BLaER1 treated with 17β-estradiol and CSF1 and Interleukin-3, amounts not matched to agents 10 nM and 100 nM (cell line): Measurements from ENCODE around the gene CPNE5.

Source experiments
- H3K27ac ChIP-seq, 11 experiments: shearing (Covaris generic); formaldehyde crosslinking; 2 replicates each; pipeline ENCODE4 v1.8.1; 2022
- H3K27me3 ChIP-seq, 11 experiments: shearing (Covaris generic); formaldehyde crosslinking; 2 replicates each; pipeline ENCODE4 v1.8.1; 2022
- H3K36me3 ChIP-seq, 11 experiments: shearing (Covaris generic); formaldehyde crosslinking; 2 replicates each; pipeline ENCODE4 v1.8.1; 2022
- H3K4me1 ChIP-seq, 10 experiments: shearing (Covaris generic); formaldehyde crosslinking; 2 replicates each; pipeline ENCODE4 v1.8.1; 2022
- H3K4me2 ChIP-seq, 11 experiments: shearing (Covaris generic); formaldehyde crosslinking; 2 replicates each; pipeline ENCODE4 v1.8.1; 2022
- H3K4me3 ChIP-seq, 10 experiments: shearing (Covaris generic); formaldehyde crosslinking; 2 replicates each; pipeline ENCODE4 v1.8.1; 2022
- H3K9ac ChIP-seq, 11 experiments: shearing (Covaris generic); formaldehyde crosslinking; 2 replicates each; pipeline ENCODE4 v1.8.1; 2022
- H3K9me3 ChIP-seq, 11 experiments: shearing (Covaris generic); formaldehyde crosslinking; replicated peaks in 1 of 11; 2 replicates each; pipeline ENCODE4 v1.8.1; 2022
- H4K20me1 ChIP-seq, 11 experiments: shearing (Covaris generic); formaldehyde crosslinking; 2 replicates each; pipeline ENCODE4 v1.8.1; 2022
- Cebpa-rat ChIP-seq, 11 experiments: shearing (Covaris generic); IDR thresholded peaks; 2 replicates each; pipeline ENCODE4 v1.8.1; 2022

Gene CPNE5

GRCh38 chr6:36781669-36782068 is 57.6 kb downstream of the CPNE5 start:
- peak overlapping the region in 3 of 11 experiments; percentile 2 to 26 (median 7); a peak in 4 of 22 replicates for H3K27ac ChIP-seq

GRCh38 chr6:36780442-36781177 is 58.6 kb downstream of the CPNE5 start:
- peaks cover 29 to 47% (median 35%) of the 10 kb centered on the region in 10 experiments for H3K4me1 ChIP-seq
- peak overlapping the region in 2 of 11 experiments; percentile 2 to 26; a peak in 1 of 22 replicates for H3K27ac ChIP-seq
- H3K9ac ChIP-seq = peak overlapping the region in 5 of 11 experiments; percentile 30 to 49 (median 38); a peak in 4 of 22 replicates
- no peak overlapping the region; a peak in 1 of 20 replicates for H3K4me3 ChIP-seq
- H3K36me3 ChIP-seq = no peaks in the 10 kb centered on the region
- peak overlapping the region; percentile 46 to 85 (median 80) for H3K4me2 ChIP-seq
- no peaks in the 10 kb centered on the region for H3K9me3 ChIP-seq
- peaks cover 23 to 79% (median 61%) of the 10 kb centered on the region in 11 experiments; a peak in 21 of 22 replicates for H3K27me3 ChIP-seq
- peaks cover 0 to 17% (median 10%) of the 10 kb centered on the region in 11 experiments; a peak in 10 of 22 replicates for H4K20me1 ChIP-seq
- TF ChIP-seq Cebpa-rat (IDR thresholded peaks at IDR 0.05) = 0 out of 22 replicates have a peak, but pooled peaks of 1 of the 11 experiments have one; percentile 16

More at GRCh38 chr6:36781669-36782068, 57.6 kb downstream of the CPNE5 start:
- Histone ChIP-seq H3K36me3 (no peaks in the 10 kb centered on the region), H4K20me1 (peaks cover 0 to 17% (median 10%) of the 10 kb centered on the region in 11 experiments; a peak in 10 of 22 replicates), H3K4me1 (peaks cover 29 to 47% (median 35%) of the 10 kb centered on the region in 10 experiments), H3K4me3 (0 out of 20 replicates have a peak overlapping the region, but pooled peaks of 1 of the 10 experiments have one; percentile 1), H3K9ac (peak overlapping the region in 9 of 11 experiments; percentile 7 to 51 (median 38); a peak in 12 of 22 replicates), H3K9me3 (no peaks in the 10 kb centered on the region), H3K27me3 (peaks cover 15 to 68% (median 53%) of the 10 kb centered on the region in 11 experiments; a peak in 21 of 22 replicates), H3K4me2 (peak overlapping the region; percentile 46 to 85 (median 80))
- TF ChIP-seq Cebpa-rat (IDR thresholded peaks at IDR 0.05) = no peak

GRCh38 chr6:36779227-36779626 is 60.0 kb downstream of the CPNE5 start:
- peaks cover 29 to 47% (median 35%) of the 10 kb centered on the region in 10 experiments for H3K4me1 ChIP-seq
- TF ChIP-seq Cebpa-rat (IDR thresholded peaks at IDR 0.05) = no peak
- H3K4me3 ChIP-seq = no peak overlapping the region
- no peak overlapping the region for H3K27ac ChIP-seq
- peak overlapping the region in 3 of 11 experiments; percentile 75 to 80 (median 80); a peak in 2 of 22 replicates for H3K4me2 ChIP-seq
- H3K27me3 ChIP-seq = peaks cover 23 to 87% (median 68%) of the 10 kb centered on the region in 11 experiments
- no peaks in the 10 kb centered on the region for H3K36me3 ChIP-seq
- no peaks in the 10 kb centered on the region for H3K9me3 ChIP-seq
- peaks cover 0 to 17% (median 10%) of the 10 kb centered on the region in 11 experiments; a peak in 10 of 22 replicates for H4K20me1 ChIP-seq
- H3K9ac ChIP-seq = no peak overlapping the region

GRCh38 chr6:36777801-36778200 is 61.4 kb downstream of the CPNE5 start:
- no peak for TF ChIP-seq Cebpa-rat (IDR thresholded peaks at IDR 0.05)
- no peak overlapping the region for H3K27ac ChIP-seq
- H3K9me3 ChIP-seq = no peaks in the 10 kb centered on the region
- no peak overlapping the region for H3K9ac ChIP-seq
- H3K36me3 ChIP-seq = no peaks in the 10 kb centered on the region
- no peak overlapping the region for H3K4me3 ChIP-seq
- H3K4me2 ChIP-seq = peak overlapping the region in 4 of 11 experiments; percentile 22 to 54 (median 40); a peak in 6 of 22 replicates
- peaks cover 32 to 47% (median 40%) of the 10 kb centered on the region in 10 experiments for H3K4me1 ChIP-seq
- H3K27me3 ChIP-seq = peaks cover 23 to 82% (median 65%) of the 10 kb centered on the region in 11 experiments
- peaks cover 0 to 17% (median 10%) of the 10 kb centered on the region in 11 experiments; a peak in 10 of 22 replicates for H4K20me1 ChIP-seq

- H3K4me1 ChIP-seq = peaks cover 24 to 49% (median 40%) of the 10 kb centered on the region in 10 experiments
- H3K4me2 ChIP-seq = no peak overlapping the region
- H4K20me1 ChIP-seq = peaks cover 0 to 13% (median 0%) of the 10 kb centered on the region in 11 experiments; a peak in 4 of 22 replicates
- H3K27ac ChIP-seq = no peak overlapping the region
- no peak overlapping the region for H3K4me3 ChIP-seq
- no peak overlapping the region for H3K9ac ChIP-seq
- no peaks in the 10 kb centered on the region for H3K9me3 ChIP-seq
- TF ChIP-seq Cebpa-rat (IDR thresholded peaks at IDR 0.05) = no peak
- H3K36me3 ChIP-seq = no peaks in the 10 kb centered on the region
- H3K27me3 ChIP-seq = peaks cover 27 to 82% (median 61%) of the 10 kb centered on the region in 11 experiments
These were observed 63.1 kb downstream of the CPNE5 start for GRCh38 chr6:36776167-36776566.

GRCh38 chr6:36774331-36774730 is 64.9 kb downstream of the CPNE5 start:
- Histone ChIP-seq H3K4me2 (no peak overlapping the region), H3K27me3 (peaks cover 22 to 71% (median 47%) of the 10 kb centered on the region in 11 experiments), H3K9ac (no peak overlapping the region), H3K4me1 (peaks cover 29 to 50% (median 42%) of the 10 kb centered on the region in 10 experiments), H3K27ac (no peak overlapping the region), H3K9me3 (no peaks in the 10 kb centered on the region), H4K20me1 (peaks cover 0 to 28% (median 3%) of the 10 kb centered on the region in 11 experiments; a peak in 8 of 22 replicates), H3K36me3 (no peaks in the 10 kb centered on the region), H3K4me3 (no peak overlapping the region)
- no peak for TF ChIP-seq Cebpa-rat (IDR thresholded peaks at IDR 0.05)

GRCh38 chr6:36772397-36772796 is 66.8 kb downstream of the CPNE5 start:
- no peak for TF ChIP-seq Cebpa-rat (IDR thresholded peaks at IDR 0.05)
- Histone ChIP-seq H3K4me2 (peak overlapping the region in 10 of 11 experiments; percentile 6 to 98 (median 82); a peak in 19 of 22 replicates), H3K27ac (peak overlapping the region in 1 of 11 experiments; percentile 15; a peak in 2 of 22 replicates)

GRCh38 chr6:36771145-36771544 is 68.1 kb downstream of the CPNE5 start:
- H3K4me1 ChIP-seq = peaks cover 45 to 75% (median 70%) of the 10 kb centered on the region in 10 experiments
- H3K36me3 ChIP-seq = no peaks in the 10 kb centered on the region
- peak overlapping the region in 10 of 11 experiments; percentile 62 to 98 (median 82); a peak in 20 of 22 replicates for H3K4me2 ChIP-seq
- H3K9ac ChIP-seq = no peak overlapping the region
- peaks cover 10 to 43% (median 20%) of the 10 kb centered on the region in 11 experiments; a peak in 20 of 22 replicates for H3K27me3 ChIP-seq
- H4K20me1 ChIP-seq = peaks cover 0 to 31% (median 8%) of the 10 kb centered on the region in 11 experiments; a peak in 8 of 22 replicates
- no peaks in the 10 kb centered on the region for H3K9me3 ChIP-seq
- TF ChIP-seq Cebpa-rat (IDR thresholded peaks at IDR 0.05) = no peak
- H3K27ac ChIP-seq = no peak overlapping the region
- H3K4me3 ChIP-seq = no peak overlapping the region

More at GRCh38 chr6:36772397-36772796, 66.8 kb downstream of the CPNE5 start:
- peaks cover 0 to 31% (median 8%) of the 10 kb centered on the region in 11 experiments; a peak in 8 of 22 replicates for H4K20me1 ChIP-seq
- peaks cover 12 to 53% (median 31%) of the 10 kb centered on the region in 11 experiments; a peak in 21 of 22 replicates for H3K27me3 ChIP-seq
- no peaks in the 10 kb centered on the region for H3K9me3 ChIP-seq
- H3K36me3 ChIP-seq = no peaks in the 10 kb centered on the region
- H3K9ac ChIP-seq = peak overlapping the region in 2 of 11 experiments; percentile 22 to 41; a peak in 3 of 22 replicates
- no peak overlapping the region for H3K4me3 ChIP-seq
- H3K4me1 ChIP-seq = peaks cover 38 to 63% (median 58%) of the 10 kb centered on the region in 10 experiments
